Chondrocyte (in vitro differentiated cells): ENCODE results near the gene EHD2. TPM values are rescaled to one million over a fixed set of nuclear protein-coding genes. Genes with fewer than 3 reads are reported as not detected.
"Not testable (repeated sequence)": the region's sequence is repeated elsewhere in the genome, so short reads cannot be mapped to it uniquely, and the experiment has no call there.

Experiments
- DNase-seq: peaks from one replicate; pipeline ENCODE4 v3.0.0; 2021; ENCODE audit warnings: mixed read lengths, low spot score
- H3K27ac Mint-ChIP-seq: one replicate; pipeline ENCODE4 v1.8.0; 2021; ENCODE audit warnings: mild to moderate bottlenecking, moderate library complexity, mixed read lengths; ENCODE audit not compliant: unreplicated experiment
- H3K27me3 Mint-ChIP-seq: 2 replicates; pipeline ENCODE4 v1.8.0; 2021; ENCODE audit warnings: low read depth, mixed read lengths
- H3K36me3 Mint-ChIP-seq: 2 replicates; pipeline ENCODE4 v1.8.0; 2021; ENCODE audit warnings: low read depth, mixed read lengths
- H3K4me1 Mint-ChIP-seq: 2 replicates; pipeline ENCODE4 v1.8.0; 2021; ENCODE audit warnings: low read depth, mild to moderate bottlenecking, mixed read lengths
- H3K4me3 Mint-ChIP-seq: one replicate; pipeline ENCODE4 v1.8.0; 2021; ENCODE audit warnings: mild to moderate bottlenecking, moderate library complexity, mixed read lengths; ENCODE audit not compliant: unreplicated experiment
- H3K9me3 Mint-ChIP-seq: 2 replicates; pipeline ENCODE4 v1.8.0; 2021; ENCODE audit warnings: low read depth, mixed read lengths
- CTCF ChIP-seq: fragments of 200-600 bp; sonication (generic); IDR thresholded peaks from 2 replicates; pipeline ENCODE4 v1.5.0; 2021; ENCODE audit warnings: antibody characterized with exemption, mild to moderate bottlenecking, moderate library complexity
- total RNA-seq: library from RNA; stranded (reverse); gene quantifications from 3 replicates; pipeline ENCODE4 v1.2.1, GENCODE V29; 2021

Gene EHD2
- total RNA-seq, 1 donor from 2014 or later: 493 TPM

GRCh38 chr19:47769534-47769933, 56.3 kb downstream of the EHD2 start:
- DNase-seq: no peak
- Mint-ChIP-seq H3K9me3 (no peaks in the 10 kb centered on the region), H3K4me3 (no peak overlapping the region), H3K4me1 (no peaks in the 10 kb centered on the region), H3K36me3 (no peaks in the 10 kb centered on the region), H3K27me3 (peaks cover 7% of the 10 kb centered on the region), H3K27ac (no peak overlapping the region)
- no peak for TF ChIP-seq CTCF

GRCh38 chr19:47771291-47771690, 58.1 kb downstream of the EHD2 start:
- not testable (repeated sequence) for H3K27ac Mint-ChIP-seq, H3K36me3 Mint-ChIP-seq, H3K27me3 Mint-ChIP-seq, H3K9me3 Mint-ChIP-seq, DNase-seq, H3K4me1 Mint-ChIP-seq, H3K4me3 Mint-ChIP-seq

DNA sequence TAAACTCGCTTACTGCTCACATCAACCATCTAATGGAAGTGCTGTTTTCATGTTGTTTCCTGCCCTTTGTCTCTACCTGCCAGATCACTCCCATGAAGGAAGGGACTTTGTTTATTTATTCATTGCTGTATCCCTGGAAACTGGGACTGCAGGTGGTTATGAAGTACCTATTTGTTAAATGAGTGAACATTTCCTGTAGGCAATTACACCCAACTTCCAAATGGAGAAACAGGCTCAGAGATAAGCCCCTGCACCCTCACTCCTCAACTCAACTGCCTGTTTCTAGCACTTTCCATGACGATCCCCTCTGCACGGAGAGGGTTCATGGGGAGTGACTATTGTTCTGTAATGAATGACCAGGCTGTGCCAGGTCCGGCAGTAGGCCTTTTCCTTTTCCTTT, 63.3 kb downstream of the EHD2 start:
- H3K27ac Mint-ChIP-seq: no peak overlapping the region
- no peak for DNase-seq
- H3K4me3 Mint-ChIP-seq: no peak overlapping the region

DNA sequence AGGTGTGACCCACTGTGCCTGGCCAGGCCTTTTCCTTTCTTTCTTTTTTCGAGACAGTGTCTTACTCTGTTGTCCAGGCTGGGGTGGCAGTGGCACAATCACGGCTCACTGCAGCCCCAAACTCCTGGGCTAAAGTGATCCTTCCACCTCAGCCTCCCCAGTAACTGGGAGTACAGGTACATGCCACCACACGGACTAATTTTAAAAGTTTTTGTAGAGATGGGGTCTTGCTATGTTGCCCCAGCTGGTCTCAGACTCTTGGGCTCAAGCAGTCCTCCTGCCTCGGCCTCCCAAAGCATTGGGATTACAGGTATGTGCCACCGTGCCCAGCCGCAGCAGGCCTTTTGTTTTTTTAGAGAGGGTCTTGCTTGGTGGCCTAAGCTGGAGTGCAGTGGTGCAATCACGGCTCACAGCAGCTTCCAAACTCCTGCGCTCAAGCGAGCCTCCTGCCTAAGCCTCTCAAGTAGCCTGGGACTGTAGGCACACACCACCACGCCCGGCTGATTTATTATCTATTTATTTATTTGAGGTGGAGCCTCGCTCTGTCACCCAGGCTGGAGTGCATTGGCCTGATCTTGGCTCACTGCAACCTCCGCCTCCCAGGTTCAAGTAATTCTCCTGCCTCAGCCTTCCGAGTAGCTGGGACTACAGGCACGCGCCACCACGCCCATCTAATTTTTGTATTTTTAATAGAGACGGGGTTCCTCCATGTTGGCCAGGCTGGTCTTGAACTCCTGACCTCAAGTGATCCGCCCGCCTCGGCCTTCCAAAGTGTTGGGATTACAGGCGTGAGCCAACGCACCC, 64.2 kb downstream of the EHD2 start:
- not testable (repeated sequence) for H3K27me3 Mint-ChIP-seq
- peak overlapping the region; percentile 98 for H3K4me3 Mint-ChIP-seq

More for the DNA sequence above, 63.3 kb downstream of the EHD2 start:
- TF ChIP-seq CTCF: no peak
- Mint-ChIP-seq H3K9me3 (no peaks in the 10 kb centered on the region), H3K4me1 (peaks cover 31% of the 10 kb centered on the region), H3K36me3 (peaks cover 5% of the 10 kb centered on the region), H3K27me3 (no peaks in the 10 kb centered on the region)

GRCh38 chr19:47778049-47778953, 65.1 kb downstream of the EHD2 start, which contains the start of gene SELENOW:
SELENOW (plus strand) TSS chr19:47778703; CDS start chr19:47778786, 83 bp downstream.
- Mint-ChIP-seq H3K4me3 (peak within 1 kb of the TSS; percentile 98), H3K36me3 (peaks cover 11% of the 10 kb centered on the region), H3K4me1 (peaks cover 38% of the 10 kb centered on the region), H3K27me3 (no peaks in the 10 kb centered on the region), H3K27ac (peak within 1 kb of the TSS; percentile 94), H3K9me3 (no peaks in the 10 kb centered on the region)
- DNase-seq: no peak
- TF ChIP-seq CTCF: no peak

More for the DNA sequence above, 64.2 kb downstream of the EHD2 start:
- H3K9me3 Mint-ChIP-seq, DNase-seq, H3K36me3 Mint-ChIP-seq: not testable (repeated sequence)
- peak overlapping the region; percentile 94 for H3K27ac Mint-ChIP-seq
- H3K4me1 Mint-ChIP-seq: peaks cover 38% of the 10 kb centered on the region

GRCh38 chr19:47778954-47779351, 65.7 kb downstream of the EHD2 start:
- Mint-ChIP-seq H3K36me3 (peaks cover 14% of the 10 kb centered on the region), H3K4me3 (peak overlapping the region; percentile 98), H3K27me3 (no peaks in the 10 kb centered on the region), H3K4me1 (peaks cover 38% of the 10 kb centered on the region), H3K27ac (peak overlapping the region; percentile 94), H3K9me3 (no peaks in the 10 kb centered on the region)
- no peak for DNase-seq
- no peak for TF ChIP-seq CTCF
